SK-N-SH (cell line): Measurements from ENCODE around the gene FAM43A.

ENCODE experiments used
- CTCF ChIP-seq: fragments of 200-600 bp; sonication (generic); IDR thresholded peaks from 2 replicates; pipeline ENCODE4 v1.6.1; 2017; ENCODE audit warnings: antibody characterized with exemption, mild to moderate bottlenecking, moderate library complexity
- EP300 ChIP-seq, 2 experiments: IDR thresholded peaks; 2 replicates each; pipeline versions ENCODE4 v1.4.0 to v1.6.1; 2012; ENCODE audit warnings: borderline replicate concordance in 1 of 2, low read depth in 1 of 2, low read length in 1 of 2
- EZH2phosphoT487 ChIP-seq: fragments of 200-600 bp; sonication (generic); IDR thresholded peaks from 2 replicates; pipeline ENCODE4 v1.6.1; 2017; ENCODE audit warnings: low read depth, mixed run types, mild to moderate bottlenecking, antibody characterized with exemption, moderate library complexity, borderline replicate concordance
- FOXM1 ChIP-seq: IDR thresholded peaks from 2 replicates; pipeline ENCODE4 v1.4.0; 2012; ENCODE audit warnings: low read depth, mild to moderate bottlenecking
- MAX ChIP-seq: IDR thresholded peaks from 2 replicates; pipeline ENCODE4 v1.4.0; 2012; ENCODE audit warnings: low read depth
- MXI1 ChIP-seq: IDR thresholded peaks from 2 replicates; pipeline ENCODE4 v1.6.1; 2012; ENCODE audit warnings: mild to moderate bottlenecking, low read depth, low read length, improper control_type of control experiment
- NFIC ChIP-seq: IDR thresholded peaks from 2 replicates; pipeline ENCODE4 v1.4.0; 2012; ENCODE audit warnings: borderline replicate concordance
- REST ChIP-seq: IDR thresholded peaks from 2 replicates; pipeline ENCODE4 v1.6.1; 2012; ENCODE audit warnings: mild to moderate bottlenecking, low read depth, low read length, moderate library complexity

DNA sequence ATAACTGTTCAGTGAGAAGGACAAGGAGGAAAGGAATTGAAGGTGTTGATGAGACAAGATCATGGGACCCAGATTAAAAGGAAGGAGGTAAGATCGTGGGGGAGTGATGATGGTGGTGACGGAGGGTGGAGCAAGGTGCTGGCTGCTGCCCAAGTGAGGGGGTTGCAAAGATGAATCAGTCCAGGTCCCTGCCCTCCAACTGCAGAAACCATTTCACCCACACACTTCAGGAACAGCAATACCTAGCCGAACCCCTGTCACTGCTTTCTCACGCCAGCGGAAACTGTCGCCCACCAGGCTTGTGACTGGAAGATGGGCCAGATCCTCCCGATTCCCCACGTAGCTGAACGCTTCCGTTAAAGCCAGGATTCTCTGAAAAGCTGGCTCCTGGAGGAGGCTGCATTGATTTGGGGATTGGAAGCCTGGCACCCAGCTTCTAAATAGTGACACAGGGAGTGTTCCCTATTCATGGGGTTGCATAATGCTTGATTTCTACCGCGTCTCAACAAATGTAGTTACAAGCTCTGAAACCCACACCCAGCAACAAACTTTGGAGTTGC, 10.5 kb upstream of the FAM43A start:
- no peak for TF ChIP-seq NFIC
- no peak for TF ChIP-seq EZH2phosphoT487
- no peak for TF ChIP-seq CTCF
- TF ChIP-seq MXI1: no peak
- no peak for TF ChIP-seq EP300 (IDR thresholded peaks at IDR 0.05; ENCODE audit: borderline replicate concordance in 1 of 2, low read depth in 1 of 2, low read length in 1 of 2)
- TF ChIP-seq REST: no peak
- no peak for TF ChIP-seq FOXM1
- TF ChIP-seq MAX: no peak
